T-helper 2 cell treated with Interferon-gamma antibody and Interleukin-4, amounts not matched to agents 100 ng/mL and 5 ng/mL, for 36 hours (primary cell): ENCODE measurements around the gene PADI6. TPM values are rescaled to one million over a fixed set of nuclear protein-coding genes. Genes with fewer than 3 reads are reported as not detected.

Experiments
- intact Hi-C: fragments of 100-400 bp; cut with micrococcal nuclease; formaldehyde crosslinking; loops from one replicate; pipeline ENCODE4 v1.15.1; 2023
- total RNA-seq: library from RNA; stranded (reverse); gene quantifications from 2 replicates; pipeline ENCODE4 v1.2.3, GENCODE V29; 2022

The PADI6 gene
- total RNA-seq, 1 donor from 2014 or later = not detected

GRCh38 chr1:17434016-17434415, 62.0 kb downstream of the PADI6 start:
- intact Hi-C loops = loop anchor here (10.0 kb wide), 1 partner anchor 1819 kb away; the partner anchor contains the start of gene DDI2

DNA sequence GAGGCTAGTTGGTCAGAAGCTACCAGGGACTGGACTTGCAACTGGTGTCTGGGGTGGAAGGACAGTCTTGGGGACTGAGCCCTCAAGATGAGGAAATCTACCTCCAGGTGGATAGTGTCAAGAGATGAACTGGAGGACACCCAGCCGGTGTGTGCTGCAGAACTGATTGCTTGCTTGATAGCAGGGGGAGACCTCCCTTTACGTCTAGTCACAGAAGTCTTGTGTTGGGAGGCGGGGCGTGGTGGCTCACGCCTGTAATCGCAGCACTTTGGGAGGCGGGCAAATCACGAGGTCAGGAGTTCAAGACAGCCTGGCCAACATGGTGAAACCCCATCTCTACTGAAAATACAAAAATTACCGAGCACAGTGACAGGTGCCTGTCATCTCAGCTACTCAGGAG, 62.6 kb downstream of the PADI6 start:
- intact Hi-C loops = loop anchor here (10.0 kb wide), 1 partner anchor 1820 kb away; the partner anchor contains the start of gene DDI2

GRCh38 chr1:17436380-17437174, 64.6 kb downstream of the PADI6 start:
- intact Hi-C loops = loop anchor here (10.0 kb wide), 1 partner anchor 1822 kb away; the partner anchor contains the start of gene DDI2

- intact Hi-C loops = loop anchor here (10.0 kb wide), 1 partner anchor 1822 kb away; the partner anchor contains the start of gene DDI2
Measured at GRCh38 chr1:17437260-17437579, 65.2 kb downstream of the PADI6 start.

- intact Hi-C loops = loop anchor here (10.0 kb wide), 1 partner anchor 1823 kb away; the partner anchor contains the start of gene DDI2
Measured at GRCh38 chr1:17437580-17438317, 65.8 kb downstream of the PADI6 start.

DNA sequence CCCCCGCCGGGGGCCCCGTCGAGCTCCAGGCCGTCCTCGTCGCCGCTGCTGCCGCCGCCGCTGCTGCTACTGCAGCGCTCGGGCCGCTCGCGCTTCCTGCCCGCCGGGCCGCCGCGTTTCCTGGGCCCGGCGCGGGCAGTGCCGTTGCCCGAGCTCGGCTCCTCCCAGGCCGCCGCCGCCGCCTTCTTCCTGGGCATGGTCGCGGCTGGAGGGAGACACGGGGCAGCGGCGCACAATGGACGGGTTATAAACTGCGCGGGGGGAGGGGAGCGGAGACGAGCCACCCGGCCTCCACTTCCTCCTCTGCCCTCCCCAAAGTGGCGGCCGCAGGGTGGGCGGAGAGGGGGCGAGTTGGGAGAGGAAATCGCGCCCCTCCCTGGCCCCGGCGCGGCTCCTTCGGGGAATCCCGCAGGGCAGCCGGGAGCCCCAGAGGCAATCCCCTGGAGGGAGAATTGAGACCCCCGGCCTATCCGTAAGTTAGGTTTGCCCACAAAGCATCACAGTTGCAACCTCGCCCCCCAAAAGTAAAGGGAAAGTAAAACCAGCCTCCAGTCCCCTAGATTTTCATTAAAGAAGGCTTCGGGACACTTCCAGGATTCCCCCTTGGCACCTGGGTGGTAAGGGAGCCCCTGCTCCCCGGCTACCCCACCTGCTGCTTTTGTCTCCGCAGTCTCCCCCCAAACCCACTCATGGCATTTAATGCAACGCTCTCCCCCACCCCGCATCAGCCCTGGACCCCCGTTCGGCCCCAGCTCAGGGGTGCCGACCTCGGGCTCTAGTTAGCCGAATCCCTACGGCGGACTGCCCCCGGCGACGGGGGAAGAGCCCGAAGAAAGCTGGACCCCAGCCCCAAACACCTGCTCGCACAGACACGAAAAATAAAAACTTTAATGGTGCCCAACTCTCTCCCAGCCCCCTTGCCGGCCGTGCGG, 66.6 kb downstream of the PADI6 start:
- intact Hi-C loops = loop anchor here (10.0 kb wide), 1 partner anchor 1824 kb away; the partner anchor contains the start of gene DDI2

DNA sequence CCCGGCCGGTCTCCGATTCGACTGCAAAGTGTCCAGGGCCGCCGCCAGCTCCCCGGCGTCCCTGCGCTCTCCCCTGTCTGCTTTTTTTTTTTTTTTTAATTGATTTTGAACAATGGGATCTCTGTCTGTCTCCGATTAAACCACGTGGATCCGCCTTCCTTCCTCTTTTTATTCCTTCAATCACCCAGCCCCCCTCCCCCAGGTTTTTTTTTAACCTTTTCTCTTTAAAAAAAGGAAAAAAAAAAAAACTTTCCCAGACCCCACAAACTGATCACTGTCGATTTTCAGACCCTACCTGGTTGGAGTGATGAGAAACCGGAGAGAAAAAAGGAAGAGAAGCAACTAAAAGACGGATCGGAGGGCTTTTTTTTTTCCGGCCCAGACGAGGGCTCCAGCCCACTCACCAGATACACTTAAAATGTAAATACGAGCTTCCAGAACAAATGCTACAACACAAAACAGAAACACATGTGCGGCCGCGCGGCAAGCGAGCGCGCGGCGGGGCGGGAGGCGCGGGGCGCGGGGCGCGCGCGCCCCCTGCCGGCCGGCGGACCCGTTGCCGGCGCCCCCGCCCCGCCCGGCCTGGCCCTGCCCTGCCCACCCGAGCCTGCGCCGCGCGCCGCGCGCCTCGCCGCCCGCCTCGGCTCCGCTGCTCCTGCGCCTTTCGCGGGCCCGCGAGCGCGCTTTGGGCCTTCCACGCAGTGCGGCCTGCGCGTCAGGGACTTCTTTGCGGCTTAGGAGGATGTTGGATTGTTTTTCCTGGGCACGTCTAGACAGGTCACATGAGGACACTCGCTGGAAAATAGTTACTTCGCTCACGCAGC, 67.5 kb downstream of the PADI6 start, which contains the start of gene RCC2:
TSS of gene RCC2 (minus strand) at position 428 of the 824 bp plus-strand sequence. CDS start 1,163 bp downstream, outside the sequence.
- intact Hi-C loops = loop anchor here (10.0 kb wide), 1 partner anchor 1825 kb away; the partner anchor contains the start of gene DDI2

DNA sequence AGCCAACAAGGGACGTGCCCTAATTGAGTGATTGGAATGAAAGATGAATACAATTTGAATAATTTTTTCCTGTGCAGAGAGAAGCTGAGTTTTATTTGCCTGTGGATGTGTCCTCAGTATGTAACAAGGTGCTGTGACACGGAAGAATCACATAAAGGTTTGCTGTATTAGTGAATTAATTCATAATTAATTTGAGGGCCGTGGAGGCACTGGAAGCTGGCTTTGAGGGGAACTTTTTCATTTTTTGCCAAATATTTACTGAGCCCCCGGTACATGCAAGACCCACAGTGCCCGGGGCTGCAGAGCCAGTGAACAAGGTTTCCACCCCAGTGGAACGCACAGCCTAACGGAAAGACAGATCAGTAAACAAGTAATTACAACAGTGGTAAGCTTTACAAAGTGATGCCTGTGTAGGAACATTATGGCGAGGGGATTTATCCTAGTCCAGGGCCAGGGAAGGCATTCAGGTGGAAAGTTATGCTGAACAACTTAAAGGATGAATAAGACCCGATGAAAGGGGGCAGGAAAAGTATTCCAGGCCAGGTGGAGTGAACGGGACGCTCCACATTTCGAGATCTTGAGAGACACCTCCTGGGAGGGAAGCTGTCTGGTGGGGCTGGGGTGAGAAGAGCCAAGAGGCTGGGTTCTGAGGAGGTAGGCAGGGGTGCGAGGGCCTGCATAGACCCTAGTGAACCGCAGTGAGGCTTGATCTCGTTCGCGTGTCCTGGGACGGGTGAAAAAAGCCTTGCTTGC, 68.3 kb downstream of the PADI6 start:
- intact Hi-C loops = no loop called here

DNA sequence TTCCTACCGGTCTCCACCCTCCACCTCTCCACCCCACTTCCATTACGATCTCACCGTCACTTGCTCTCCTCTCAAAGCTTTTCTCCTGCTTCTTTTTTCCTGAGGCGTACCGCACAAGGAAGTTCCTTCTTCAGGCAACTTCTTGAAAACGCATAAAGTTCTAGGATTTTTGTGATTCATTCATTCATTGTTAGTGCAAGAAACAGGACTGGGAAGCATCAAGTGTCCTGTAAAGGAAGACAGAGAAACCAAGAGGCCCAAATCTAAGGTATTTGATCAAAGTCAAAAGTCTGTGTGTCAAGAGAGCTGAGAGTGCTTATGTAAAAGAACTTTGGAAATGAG, 68.8 kb downstream of the PADI6 start:
- intact Hi-C loops = no loop called here

DNA sequence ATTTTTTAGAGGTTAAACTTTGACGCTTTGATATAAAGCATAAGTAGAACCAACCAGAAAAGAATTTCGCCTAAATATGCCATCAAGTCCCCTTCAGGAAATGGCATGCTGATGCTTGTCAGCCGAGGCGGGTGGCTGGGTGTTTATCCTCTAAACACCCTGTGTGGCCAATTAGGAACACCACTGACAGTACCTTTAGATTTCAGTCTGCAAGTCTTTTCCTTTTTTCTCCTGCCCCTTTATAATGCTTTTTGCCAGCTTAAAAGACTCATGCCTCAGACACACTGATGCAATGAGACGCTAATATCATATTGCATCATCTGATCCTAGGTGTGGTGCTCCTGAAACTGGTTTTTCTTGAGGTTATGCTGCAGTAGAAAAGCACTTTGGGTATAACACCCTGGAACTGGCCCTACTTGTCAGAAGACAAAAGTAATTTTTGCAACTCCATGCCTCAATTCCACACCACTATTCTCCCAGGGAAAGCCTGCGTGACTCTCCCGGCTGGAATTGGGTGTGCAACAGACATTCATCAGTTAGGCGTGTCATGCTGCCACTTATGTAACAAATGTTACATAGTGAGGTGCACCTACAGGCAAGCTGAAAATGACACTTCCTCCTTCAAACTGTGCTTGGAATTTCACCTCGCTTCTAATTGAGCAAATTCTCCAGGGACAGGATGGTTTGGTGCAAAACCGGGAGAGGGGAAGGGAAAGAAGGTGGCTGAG, 69.4 kb downstream of the PADI6 start:
- intact Hi-C loops = no loop called here

GRCh38 chr1:17441993-17442357, 70.0 kb downstream of the PADI6 start:
- intact Hi-C loops = no loop called here

DNA sequence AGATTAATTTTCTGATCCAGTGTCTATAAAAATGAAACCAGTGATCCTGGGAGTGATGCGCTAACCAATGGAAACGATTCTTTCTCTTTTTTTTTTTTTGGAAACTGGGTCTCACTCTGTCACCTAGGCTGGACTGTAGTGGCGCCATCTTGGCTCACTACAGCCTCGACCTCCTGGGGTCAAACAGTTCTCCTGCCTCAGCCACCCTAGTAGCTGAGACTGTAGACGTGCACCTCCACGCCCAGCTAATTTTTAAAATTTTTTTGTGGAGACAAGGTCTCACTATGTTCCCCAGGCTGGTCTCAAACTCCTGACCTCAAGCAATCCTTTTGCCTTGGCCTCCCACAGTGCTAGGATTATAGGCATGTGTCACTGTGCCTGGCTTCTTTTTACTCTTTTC, 70.8 kb downstream of the PADI6 start:
- intact Hi-C loops = no loop called here

DNA sequence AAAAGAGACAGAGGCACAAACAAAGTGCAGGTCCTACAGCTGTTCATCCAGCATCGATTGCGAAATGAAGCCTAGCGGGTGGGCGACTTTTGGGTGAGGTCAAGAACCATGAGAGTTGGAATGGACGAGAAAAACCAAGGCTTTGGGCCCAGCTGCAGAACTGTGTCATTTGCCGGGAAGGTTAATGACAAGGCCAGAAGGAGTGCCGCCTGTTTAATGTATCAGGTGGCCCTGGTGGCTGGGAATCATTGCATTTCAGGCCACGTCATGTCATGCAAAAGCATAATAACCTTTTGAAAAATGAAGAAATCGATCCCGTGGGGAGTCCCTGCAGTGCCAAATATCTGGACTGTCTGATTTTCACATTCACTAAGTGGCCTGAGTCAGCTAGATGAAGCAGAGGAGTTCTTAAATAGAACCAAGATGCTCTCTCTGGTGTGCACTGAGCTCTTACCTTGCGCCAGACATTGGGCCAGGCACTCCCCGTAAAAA, 75.6 kb downstream of the PADI6 start:
- intact Hi-C loops = no loop called here

Other genes starting within 250 kb of the PADI6 start
- not detected in 2 replicates for gene PADI1, start 167.1 kb upstream of the PADI6 start, total RNA-seq
- gene PADI3, start 123.1 kb upstream of the PADI6 start, total RNA-seq = not detected in 2 replicates
- gene PADI4, start 64.0 kb upstream of the PADI6 start, total RNA-seq = 0.25 TPM in 1 of 2 replicates, not detected in the other
- gene RCC2, start 67.5 kb downstream of the PADI6 start, total RNA-seq = 140 and 142 TPM in 2 replicates
- not detected in 2 replicates for gene ARHGEF10L, start 167.5 kb downstream of the PADI6 start, total RNA-seq